Peyer's patch (tissue), 4 donors: ENCODE measurements around the gene BGN. TPM values are rescaled to one million over a fixed set of nuclear protein-coding genes. Genes with fewer than 3 reads are reported as not detected.

ENCODE experiments used
- DNase-seq, 3 donors: peaks; one replicate each; pipeline ENCODE4 v3.0.0-alpha.2; 2017 to 2019
- H3K27ac ChIP-seq, 4 donors: fragments of 200-600 bp; sonication (generic); one replicate each; pipeline ENCODE4 v1.5.1; 2016 to 2019
- H3K27me3 ChIP-seq, 2 donors: fragments of 200-600 bp; sonication (generic); one replicate each; pipeline ENCODE4 v1.5.1; 2019
- H3K36me3 ChIP-seq, 3 donors: fragments of 200-600 bp; sonication (generic); one replicate each; pipeline ENCODE4 v1.5.1; 2016 to 2019
- H3K4me1 ChIP-seq, 4 donors: fragments of 200-600 bp; sonication (generic); one replicate each; pipeline ENCODE4 v1.5.1; 2016 to 2019
- H3K4me3 ChIP-seq, 4 donors: fragments of 200-600 bp; sonication (generic); 1 replicate in 3 of 4; 2 replicates in 1 of 4; pipeline ENCODE4 v1.5.1; 2016 to 2019; ENCODE audit warnings: mild to moderate bottlenecking in 1 of 4
- H3K9me3 ChIP-seq, 4 donors: fragments of 200-600 bp; sonication (generic); one replicate each; pipeline ENCODE4 v1.5.1; 2016 to 2019; ENCODE audit warnings: mild to moderate bottlenecking in 1 of 4
- POLR2A ChIP-seq, 2 donors: fragments of 450-650 bp; IDR thresholded peaks; one replicate each; pipeline ENCODE4 v1.5.1; 2017; ENCODE audit warnings: antibody characterized with exemption in 2 of 2, mild to moderate bottlenecking in 2 of 2, moderate library complexity in 2 of 2
- total RNA-seq, 4 donors: library from RNA; depleted of rRNA; stranded (reverse); fragments of >200 nt; gene quantifications; one replicate each; pipeline ENCODE4 v1.1.0, GENCODE V29; 2016
- TF ChIP-seq, protein P1 (sequence below), 6 experiments: fragments of 450-650 bp in 4 of 6; fragments of 200-600 bp in 2 of 6; sonication (generic) in 1 of 6; IDR thresholded peaks; one replicate each; pipeline ENCODE4 v1.5.1; 2017 to 2019; ENCODE audit warnings: antibody characterized with exemption in 6 of 6, mild to moderate bottlenecking in 3 of 6, moderate library complexity in 1 of 6

The BGN gene
- total RNA-seq, 4 donors from 2014 or later = 2.5 to 28.9 (median 11.7) TPM

GRCh38 chrX:153520287-153520917 lies 25.6 kb downstream of the BGN start:
- H3K4me1 ChIP-seq = no peaks in the 10 kb centered on the region
- no peak overlapping the region for H3K27ac ChIP-seq
- no peaks in the 10 kb centered on the region for H3K27me3 ChIP-seq

DNA sequence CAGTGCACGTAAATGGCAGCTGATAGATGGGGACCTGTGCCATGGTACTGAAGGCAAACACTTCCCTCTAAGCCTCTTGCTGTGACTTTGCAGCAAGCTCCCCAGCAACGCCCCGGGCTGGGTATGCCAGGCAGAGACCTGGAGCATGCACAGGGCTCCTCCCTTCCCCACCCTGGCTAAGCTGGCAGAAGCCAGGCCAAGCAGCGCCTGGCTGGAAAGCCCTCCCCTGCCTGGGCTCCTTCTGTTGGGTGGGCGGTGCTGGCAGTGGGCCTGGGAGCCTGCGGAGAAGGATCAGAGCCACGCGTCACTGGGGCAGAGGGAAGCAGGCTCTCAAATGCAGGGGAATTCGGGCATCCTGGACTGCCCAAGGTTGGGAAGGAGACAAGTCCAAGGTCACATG lies 26.3 kb downstream of the BGN start:
- H3K27me3 ChIP-seq = no peaks in the 10 kb centered on the region
- DNase-seq = no peak
- no peaks in the 10 kb centered on the region for H3K4me1 ChIP-seq
- H3K36me3 ChIP-seq = no peaks in the 10 kb centered on the region
- no peak overlapping the region for H3K27ac ChIP-seq
- TF ChIP-seq, protein P1, sequence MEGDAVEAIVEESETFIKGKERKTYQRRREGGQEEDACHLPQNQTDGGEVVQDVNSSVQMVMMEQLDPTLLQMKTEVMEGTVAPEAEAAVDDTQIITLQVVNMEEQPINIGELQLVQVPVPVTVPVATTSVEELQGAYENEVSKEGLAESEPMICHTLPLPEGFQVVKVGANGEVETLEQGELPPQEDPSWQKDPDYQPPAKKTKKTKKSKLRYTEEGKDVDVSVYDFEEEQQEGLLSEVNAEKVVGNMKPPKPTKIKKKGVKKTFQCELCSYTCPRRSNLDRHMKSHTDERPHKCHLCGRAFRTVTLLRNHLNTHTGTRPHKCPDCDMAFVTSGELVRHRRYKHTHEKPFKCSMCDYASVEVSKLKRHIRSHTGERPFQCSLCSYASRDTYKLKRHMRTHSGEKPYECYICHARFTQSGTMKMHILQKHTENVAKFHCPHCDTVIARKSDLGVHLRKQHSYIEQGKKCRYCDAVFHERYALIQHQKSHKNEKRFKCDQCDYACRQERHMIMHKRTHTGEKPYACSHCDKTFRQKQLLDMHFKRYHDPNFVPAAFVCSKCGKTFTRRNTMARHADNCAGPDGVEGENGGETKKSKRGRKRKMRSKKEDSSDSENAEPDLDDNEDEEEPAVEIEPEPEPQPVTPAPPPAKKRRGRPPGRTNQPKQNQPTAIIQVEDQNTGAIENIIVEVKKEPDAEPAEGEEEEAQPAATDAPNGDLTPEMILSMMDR (IDR thresholded peaks at IDR 0.05) = no peak
- TF ChIP-seq POLR2A (IDR thresholded peaks at IDR 0.05) = no peak
- H3K4me3 ChIP-seq = no peak overlapping the region
- no peaks in the 10 kb centered on the region for H3K9me3 ChIP-seq

More at GRCh38 chrX:153520287-153520917, 25.6 kb downstream of the BGN start:
- no peaks in the 10 kb centered on the region for H3K36me3 ChIP-seq
- H3K4me3 ChIP-seq = no peak overlapping the region
- no peaks in the 10 kb centered on the region for H3K9me3 ChIP-seq
- DNase-seq = no peak
- no peak for TF ChIP-seq POLR2A (IDR thresholded peaks at IDR 0.05)
- TF ChIP-seq, protein P1 (IDR thresholded peaks at IDR 0.05) = no peak

GRCh38 chrX:153522259-153522658 lies 27.5 kb downstream of the BGN start:
- no peak overlapping the region for H3K27ac ChIP-seq
- no peaks in the 10 kb centered on the region for H3K27me3 ChIP-seq

DNA sequence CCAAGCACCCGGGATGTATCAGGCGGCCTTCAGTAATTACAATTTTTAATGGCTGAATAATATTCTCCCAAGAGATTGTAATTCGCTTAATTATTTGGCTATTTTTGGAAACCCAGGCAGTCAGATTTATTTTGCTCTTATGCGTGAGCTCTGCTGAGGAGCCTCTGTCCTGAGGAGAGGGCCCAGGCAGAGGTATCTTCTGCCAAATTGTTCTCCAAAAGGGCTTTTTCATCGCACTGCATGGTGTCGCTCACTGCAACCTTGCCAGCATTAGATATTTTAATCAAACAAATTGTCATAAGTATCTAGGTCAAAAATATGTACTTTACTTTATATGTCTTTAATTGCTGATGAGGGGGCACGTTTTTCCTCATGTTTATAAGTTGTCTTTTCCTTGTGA lies 28.5 kb downstream of the BGN start:
- TF ChIP-seq POLR2A (IDR thresholded peaks at IDR 0.05) = no peak
- TF ChIP-seq, protein P1 (IDR thresholded peaks at IDR 0.05) = no peak
- Histone ChIP-seq H3K36me3 (no peaks in the 10 kb centered on the region), H3K27me3 (no peaks in the 10 kb centered on the region), H3K4me3 (no peak overlapping the region), H3K4me1 (no peaks in the 10 kb centered on the region), H3K27ac (no peak overlapping the region), H3K9me3 (no peaks in the 10 kb centered on the region)
- DNase-seq = no peak

More at GRCh38 chrX:153522259-153522658, 27.5 kb downstream of the BGN start:
- Histone ChIP-seq H3K9me3 (no peaks in the 10 kb centered on the region), H3K4me1 (no peaks in the 10 kb centered on the region), H3K36me3 (no peaks in the 10 kb centered on the region), H3K4me3 (no peak overlapping the region)
- DNase-seq = no peak
- TF ChIP-seq POLR2A (IDR thresholded peaks at IDR 0.05) = no peak
- TF ChIP-seq, protein P1 (IDR thresholded peaks at IDR 0.05) = no peak

GRCh38 chrX:153524234-153524633 lies 29.5 kb downstream of the BGN start:
- no peaks in the 10 kb centered on the region for H3K4me1 ChIP-seq
- no peak overlapping the region for H3K27ac ChIP-seq
- H3K27me3 ChIP-seq = no peaks in the 10 kb centered on the region
- no peak overlapping the region for H3K4me3 ChIP-seq
- H3K9me3 ChIP-seq = no peaks in the 10 kb centered on the region
- TF ChIP-seq POLR2A (IDR thresholded peaks at IDR 0.05) = no peak
- TF ChIP-seq, protein P1 (IDR thresholded peaks at IDR 0.05) = no peak
- H3K36me3 ChIP-seq = no peaks in the 10 kb centered on the region
- DNase-seq = no peak
